Amygdala (tissue), 56 donors: ENCODE data around the gene AGA.
A peak's percentile ranks its signal among the peaks of the same experiment; 100 is the strongest.

Source experiments
- DNase-seq, 56 donors: peaks; one replicate each; lab custom pipeline; 2025; lab: John Stamatoyannopoulos, UW

The AGA gene

DNA sequence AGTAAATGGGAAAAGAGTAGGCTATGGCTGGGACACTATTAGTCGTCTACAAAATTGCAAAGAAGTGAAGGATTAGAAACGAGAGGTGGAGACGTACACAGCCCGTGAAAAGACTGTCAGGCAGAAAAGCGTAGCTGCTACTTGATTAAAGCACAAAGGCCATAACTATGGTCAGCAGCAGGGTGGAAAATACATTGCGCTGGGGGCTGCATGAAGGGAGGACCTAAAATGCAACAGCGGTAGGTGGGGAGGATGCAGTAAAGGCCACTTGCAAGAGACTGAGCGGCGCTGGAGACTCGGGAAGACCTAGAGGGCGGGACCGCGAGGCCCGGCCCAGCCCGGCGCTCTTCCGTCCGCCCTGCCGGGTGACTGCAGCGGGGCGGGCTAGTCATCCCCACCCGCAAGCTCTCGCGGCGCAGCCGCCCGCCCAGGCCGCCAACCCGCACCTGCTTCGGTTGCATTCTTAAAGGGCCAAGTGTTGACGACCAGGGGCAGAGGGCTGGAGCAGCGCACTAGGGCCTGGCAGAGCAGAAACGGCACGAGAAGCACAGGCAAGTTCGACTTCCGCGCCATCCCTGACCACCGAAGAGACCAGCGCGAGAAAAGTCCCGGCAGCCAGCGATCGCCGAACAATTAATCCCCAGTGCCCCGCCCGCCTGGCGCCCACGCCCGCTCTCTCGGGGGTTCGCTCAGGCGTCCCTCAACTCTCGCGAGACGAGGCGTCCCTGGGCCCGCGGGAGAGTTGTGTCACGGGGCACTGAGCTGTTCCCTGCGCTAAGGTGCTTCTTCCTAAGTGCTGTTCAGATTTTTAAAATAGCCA is at the start of gene AGA:
AGA (minus strand) TSS at position 635 of the 820 bp plus-strand sequence; CDS start at position 573, 62 bp downstream.
- DNase-seq = peak; percentile 48 to 96 (median 90)

DNA sequence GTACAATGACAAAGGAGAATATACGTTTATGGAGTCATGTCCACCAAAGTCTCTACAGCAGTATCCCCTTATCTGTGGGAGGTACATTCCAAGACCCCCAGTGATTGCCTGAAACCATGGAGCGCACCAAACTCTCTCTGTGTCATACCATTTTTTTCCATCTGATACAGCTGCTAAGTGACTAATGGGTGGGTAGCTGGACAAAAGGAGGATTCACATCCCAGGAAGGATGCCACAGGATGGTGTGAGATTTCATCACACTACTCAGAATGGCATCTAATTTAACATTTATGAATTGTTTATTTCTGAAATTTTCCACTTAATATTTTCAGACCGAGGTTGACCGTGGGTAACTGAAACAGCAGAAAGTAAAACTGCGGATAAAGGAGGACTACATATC is 49.8 kb upstream of the AGA start:
- no peak for DNase-seq

DNA sequence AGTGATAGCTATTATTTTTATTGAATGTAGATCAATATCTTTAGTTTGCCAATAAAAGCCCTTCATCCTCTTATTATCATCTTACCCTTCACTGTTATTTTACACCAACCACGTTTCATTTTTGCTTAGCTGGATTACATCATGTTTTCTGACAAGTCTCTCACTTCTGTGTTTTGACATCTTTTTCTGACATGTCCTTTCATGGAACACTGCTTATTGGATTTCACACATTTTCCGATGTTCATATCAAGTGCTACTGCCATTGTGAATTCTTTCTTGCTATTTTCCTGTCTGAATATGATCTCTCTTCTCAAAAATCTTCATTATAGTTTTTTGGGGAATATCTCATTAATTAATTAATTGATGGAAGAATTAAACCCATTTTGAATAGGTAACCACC is 48.5 kb upstream of the AGA start:
- DNase-seq = no peak

DNA sequence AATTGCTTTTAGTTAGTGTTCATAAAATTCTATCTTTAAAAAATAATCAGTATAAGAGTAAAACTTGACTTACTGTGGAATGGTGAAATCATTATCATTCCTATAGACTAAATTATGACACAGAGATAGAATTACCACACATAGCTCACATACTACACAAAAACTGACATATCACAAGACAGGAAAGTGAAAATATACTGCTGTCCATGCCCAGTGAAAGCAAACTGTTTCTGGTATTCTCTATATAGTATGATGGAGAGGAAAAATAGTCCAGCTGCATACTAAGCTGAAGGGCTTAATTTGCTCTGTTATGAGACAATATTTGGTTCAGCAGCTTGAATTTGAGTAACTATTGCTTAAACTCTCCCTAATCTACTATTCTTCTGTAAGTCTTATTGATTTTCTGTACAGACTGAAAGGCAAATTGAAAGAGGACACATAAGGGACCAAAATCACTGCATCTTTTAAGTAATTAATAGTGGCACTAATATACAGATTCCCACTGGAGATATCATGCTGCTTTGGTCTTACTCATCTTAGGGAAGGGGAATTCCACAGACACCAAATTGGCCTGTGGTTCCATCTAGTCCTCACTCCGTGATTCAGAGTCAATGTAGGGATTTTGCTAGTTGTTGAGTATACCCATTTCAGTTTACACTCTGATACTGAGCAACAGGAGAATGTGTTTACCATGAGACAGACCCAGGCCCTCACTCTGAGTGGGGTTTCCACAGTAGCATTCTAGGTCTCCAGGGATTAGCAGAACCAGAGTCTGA is 47.4 kb upstream of the AGA start:
- no peak for DNase-seq

DNA sequence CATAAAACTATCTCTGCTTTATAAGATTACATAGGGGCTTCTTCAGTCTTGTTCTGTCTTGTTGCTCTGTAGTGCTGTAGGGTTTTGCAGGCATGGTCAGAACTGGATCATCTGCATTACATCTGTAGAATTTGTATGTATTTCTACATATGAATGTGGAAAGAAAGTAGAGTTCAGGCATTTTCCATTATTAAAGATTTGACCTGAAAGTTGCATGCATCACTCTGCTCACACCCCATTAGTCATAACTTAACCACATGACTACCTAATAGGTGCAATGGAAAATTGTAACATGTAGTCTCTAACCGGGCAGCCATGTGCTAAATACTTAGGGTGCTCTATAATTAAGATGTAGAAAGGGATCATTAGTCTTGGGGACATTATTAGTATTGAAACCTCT is 45.7 kb upstream of the AGA start:
- DNase-seq = no peak

DNA sequence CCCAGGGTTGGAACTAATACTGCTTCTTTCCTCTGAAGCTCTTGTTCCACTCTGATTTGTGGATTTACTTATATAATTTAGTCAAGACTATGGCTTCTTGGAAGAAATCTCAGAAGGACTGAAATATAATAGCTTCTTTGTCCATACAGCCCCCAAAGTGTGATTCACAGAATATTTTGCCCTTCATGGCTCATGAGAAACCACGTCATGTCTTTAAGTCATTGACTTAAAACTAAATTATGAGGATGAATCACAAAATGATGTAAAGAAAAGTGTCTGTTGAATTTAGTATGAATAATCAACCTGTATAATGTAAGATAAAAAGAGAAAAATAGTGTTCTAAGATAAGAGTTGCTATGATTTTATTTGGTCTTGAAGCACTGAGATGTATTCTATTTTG is 43.3 kb upstream of the AGA start:
- DNase-seq = no peak

DNA sequence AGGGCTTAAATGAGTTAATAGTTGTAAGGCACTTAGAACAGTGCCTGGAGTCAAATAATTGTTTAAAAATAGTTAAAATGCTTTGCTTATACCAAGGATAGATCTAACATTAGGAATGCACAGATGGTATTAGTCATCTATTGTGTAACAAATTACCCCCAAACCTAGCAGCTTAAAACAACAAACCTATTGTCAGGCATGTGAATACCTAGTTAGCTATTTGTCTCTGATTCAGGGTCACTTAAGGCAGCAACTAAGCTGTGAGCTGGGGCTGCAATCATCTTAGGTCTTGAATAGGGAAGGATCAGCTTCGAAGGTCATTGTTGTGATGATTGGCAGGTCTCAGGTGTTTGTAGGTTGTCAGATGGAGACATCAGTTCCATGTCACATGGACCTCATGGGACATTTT is 42.4 kb upstream of the AGA start:
- no peak for DNase-seq

DNA sequence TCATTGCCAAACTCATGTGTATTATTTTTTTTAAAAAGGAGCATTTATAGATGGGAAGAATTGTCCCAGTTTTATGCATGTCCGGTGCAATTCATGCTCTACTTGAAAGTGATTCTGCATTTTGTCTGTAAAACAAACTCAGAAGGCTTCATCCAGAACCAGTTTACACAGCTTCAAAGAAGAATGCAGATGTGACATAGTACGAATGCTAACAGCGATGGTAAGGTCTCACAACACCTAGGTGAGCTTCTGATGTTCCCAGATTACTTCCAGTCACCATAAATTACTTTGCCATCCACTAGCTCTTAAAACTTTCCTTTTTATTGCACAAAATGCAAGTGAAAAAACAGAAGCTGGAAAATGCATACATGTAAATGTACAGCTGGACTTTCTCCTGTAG is 41.5 kb upstream of the AGA start:
- DNase-seq = no peak

DNA sequence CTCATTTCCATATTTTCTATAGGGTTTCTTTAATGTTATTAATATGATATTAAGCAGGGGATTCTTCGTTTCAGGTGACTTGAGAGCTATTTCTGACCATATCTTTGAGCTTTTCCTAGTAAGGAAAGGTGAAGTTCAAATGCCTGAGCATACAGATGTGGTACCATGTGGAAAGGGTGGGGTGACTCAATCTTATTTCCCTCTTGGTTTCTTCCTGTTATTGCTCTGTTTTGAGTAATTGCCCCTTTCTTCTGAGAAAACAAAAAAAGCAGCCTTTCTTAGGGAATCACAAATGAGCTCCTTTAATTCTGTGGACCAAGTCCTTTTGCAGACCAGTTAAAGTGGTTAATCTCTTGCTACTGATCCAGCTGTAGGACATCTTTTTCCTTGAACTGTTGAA is 41.0 kb upstream of the AGA start:
- no peak for DNase-seq

DNA sequence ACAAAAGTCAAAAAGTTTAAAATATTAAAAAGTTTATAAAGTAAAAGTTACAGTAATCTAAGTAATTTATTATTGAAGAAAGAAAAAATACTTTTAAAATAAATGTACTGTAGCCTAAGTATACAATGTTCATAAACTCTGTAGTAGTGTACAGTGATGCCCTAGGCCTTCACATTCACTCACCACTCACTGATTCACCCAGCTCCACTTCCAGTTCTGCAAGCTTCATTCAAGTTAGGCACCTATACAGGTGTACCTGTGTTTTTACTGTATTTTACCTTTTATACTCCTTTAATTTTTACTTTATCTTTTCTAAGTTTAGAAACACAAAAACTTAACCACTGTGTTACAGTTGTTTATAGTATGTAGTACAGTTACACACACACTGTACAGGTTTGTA is 40.1 kb upstream of the AGA start:
- DNase-seq = no peak

DNA sequence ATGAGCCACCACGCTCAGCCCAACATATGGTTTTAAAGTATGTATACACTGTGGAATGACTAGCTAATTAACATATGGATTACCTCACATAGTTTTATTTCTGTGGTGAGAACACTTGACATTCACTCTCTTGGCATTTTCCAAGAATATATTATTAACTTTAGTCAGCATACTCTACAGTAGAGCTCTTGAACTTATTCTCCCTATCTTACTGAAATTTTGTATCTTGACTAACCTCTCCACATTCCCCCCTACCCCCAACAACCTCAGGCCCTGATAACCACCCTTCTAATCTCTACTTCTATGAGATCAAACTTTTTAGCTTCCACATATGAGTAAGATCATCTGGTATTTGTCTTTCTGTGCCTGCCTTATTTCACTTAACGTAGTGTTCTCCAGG is 38.6 kb upstream of the AGA start:
- DNase-seq = no peak

DNA sequence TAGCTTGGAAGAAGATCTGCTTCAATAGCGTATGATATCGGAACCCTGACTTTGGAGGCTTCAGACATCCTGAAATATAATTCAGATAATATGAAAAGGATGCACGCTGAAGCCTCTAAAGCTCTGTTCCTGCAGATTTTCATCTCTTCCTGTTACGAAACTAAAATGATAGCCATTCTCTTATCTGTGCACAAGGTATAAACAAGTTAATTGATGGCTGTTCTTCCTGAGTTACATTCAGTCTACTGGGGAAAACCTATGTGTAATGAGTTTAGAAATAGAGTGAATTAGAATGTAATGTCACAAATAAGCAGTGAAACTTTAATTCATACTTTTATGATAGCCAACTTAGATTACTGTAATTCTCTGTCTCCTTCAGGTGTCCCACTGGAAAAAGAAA is 36.8 kb upstream of the AGA start:
- DNase-seq = no peak

DNA sequence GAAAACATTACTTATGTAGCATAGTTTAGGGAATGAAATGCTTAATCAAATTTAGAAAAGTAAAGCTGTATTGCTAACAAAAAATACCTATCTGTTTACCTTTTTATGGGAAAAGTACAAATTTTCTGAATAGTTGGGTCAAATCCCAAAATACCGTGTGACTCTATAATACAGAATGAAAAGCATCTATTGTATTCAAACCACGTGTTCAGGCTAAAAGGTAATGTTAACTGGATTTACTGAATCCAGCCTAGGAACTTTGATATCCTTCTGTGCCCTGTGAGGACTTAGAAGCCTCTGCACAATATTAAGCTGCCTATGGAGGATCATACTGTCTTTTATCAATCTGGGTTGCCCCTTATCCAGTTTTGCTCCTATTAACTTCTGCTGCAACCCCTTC is 36.3 kb upstream of the AGA start:
- DNase-seq = no peak

DNA sequence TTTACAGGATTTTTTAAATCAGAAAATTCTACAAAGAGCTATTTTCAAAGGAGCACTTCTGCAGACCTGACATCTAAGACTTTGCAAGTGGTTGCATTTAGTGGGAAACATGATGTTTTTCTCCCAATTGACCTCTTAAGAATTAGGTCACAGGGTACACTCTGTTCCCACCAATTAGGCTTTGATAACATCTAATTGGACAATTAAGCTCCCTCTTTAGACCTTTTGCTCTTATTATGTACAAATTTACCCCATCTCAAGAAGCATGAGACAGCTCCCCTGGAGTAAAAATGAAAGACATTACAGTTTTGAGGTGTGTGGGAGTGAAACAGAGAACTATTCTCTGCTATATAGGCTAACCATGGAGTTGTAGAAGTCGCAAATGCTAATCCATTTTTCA is 31.8 kb upstream of the AGA start:
- DNase-seq = no peak

DNA sequence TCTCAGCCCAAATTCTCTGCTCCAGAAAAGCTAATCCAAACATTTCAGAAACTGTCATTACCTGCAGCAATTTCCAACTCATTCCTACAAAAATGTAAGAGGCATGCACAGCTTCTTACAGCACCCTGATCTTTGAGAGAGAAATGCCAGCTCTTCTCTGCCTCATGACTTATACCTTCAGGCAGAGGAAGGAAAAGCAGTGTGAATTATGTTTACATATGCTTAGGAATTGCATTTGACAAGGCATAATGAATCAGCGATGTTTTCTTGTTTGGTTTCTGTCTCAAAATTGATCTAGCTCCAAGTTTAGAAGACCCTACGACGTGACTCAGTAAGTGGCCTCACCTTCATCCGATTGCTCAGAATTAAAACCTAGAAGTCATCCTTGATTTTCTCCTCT is 21.8 kb upstream of the AGA start:
- no peak for DNase-seq

DNA sequence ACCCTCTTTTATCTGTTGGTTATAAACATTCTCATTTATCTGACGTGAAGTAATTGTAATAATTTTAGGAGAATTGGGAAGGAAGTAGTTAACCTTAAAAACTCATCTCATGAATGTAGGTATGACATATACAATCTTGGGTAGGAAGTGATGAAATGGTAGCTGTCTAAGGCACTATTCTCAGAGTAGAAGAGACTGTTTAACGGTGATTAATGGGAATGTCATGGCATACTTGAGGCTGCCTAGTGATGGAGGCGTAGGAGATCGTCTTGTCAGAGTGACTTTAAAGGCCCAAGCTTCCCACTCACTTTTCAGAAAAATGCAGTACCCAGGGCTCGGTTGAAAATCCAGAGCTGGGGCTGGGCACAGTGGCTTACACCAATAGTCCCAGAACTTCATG is 19.4 kb upstream of the AGA start:
- no peak for DNase-seq

DNA sequence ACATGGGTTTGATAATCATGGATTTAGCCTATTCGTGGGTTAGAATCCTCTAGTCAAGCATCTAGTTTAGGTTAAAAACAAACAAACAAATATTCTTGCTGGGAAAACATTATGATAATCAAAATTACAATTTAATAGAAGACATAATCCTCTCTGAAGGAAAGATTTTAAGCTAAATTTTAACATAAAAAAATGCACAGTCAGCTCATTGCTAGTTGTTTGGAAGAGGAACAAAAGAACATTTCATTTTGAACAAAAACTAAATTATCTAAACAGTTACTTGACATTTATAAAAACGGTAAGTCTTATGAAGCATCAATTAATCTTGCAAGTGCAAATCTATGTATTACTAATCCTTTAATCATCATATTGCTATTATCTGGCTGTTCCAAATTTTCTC is 18.2 kb upstream of the AGA start:
- no peak for DNase-seq

DNA sequence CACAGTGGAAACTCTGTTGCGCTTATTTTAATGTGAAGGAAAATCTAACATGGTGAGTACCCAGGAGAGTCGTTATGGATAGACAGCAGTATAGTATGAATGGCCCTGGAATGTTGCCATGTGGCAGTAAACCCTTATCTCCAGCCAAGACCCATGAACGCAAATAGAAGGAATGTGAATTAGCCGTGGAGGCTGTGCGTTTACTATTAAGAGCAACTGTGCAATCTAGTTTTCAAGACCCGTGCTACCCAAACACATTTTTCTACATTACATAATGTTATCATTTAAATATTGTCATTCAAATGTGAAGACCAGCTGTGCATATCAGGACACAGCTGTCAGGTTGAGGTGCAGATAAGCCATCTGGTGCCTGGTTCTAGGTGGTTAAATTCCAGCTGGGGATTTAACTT is 13.3 kb upstream of the AGA start:
- no peak for DNase-seq

DNA sequence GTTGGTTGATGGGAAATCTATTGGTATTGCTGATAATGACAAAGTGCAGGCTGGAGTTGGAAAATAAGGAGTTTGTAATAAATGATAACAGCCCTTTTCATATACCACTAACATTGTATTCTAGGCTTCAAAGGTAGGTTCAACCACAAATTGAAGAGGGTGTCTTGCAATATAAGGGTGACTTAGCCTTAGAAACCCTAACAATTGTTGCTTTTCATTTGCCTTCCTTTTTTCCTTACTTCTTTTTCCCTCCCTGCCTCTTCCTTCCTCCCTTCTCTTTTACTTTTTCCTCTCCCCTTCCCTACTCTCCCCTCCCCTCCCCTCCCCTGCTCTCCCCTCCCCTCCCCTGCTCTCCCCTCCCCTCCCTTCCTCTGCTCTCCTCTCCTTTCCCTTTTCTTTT is 10.9 kb upstream of the AGA start:
- no peak for DNase-seq

DNA sequence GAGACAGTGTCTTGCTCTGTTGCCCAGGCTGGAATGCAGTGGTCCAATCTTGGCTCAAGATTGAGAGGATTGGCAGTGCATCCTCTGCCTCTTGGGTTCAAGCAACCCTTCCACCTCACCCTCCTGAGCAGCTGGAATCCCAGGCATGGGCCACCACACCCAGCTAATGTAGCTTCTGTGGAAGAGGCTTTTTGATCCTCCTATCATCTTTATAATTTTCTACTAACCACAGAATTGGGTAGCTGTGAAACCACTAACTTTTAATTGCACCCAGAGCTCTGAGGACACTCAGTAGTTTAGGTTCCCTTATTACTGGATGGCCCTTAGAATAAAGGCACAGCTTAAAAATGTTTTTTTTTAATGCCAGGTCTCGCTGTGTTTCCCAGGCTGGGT is 8.9 kb upstream of the AGA start:
- DNase-seq = no peak

DNA sequence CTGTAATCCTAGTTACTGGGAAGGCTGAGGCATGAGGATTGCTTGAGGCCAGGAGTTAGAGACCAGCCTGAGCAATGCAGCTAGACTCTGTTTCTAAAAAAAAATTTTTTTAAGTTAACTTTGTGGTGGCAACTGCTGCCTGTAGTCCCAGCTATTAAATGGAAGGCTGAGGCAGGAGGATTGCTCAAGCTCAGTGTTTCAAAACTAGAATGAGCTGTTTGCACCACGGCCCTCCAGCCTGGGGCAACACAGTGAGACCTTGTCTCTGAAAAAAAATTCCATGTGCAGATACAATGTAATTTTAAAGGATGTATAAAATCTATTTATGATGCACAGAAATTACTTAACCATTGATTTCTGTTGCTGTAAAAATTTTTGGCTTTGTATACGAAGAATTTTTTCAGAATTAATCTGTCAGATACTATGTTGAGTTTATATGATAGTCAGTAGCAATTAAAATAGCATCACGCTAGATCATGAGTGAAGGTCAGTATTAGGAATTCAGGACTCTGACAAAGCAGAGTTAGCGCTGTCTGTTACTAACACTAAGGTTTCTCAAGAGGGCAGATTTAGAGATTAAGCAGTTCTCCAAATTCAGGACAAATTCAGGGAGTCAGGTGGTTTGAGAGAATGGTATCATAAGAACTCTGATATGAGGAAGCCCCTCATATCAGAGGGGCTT is 8.3 kb upstream of the AGA start:
- no peak for DNase-seq

DNA sequence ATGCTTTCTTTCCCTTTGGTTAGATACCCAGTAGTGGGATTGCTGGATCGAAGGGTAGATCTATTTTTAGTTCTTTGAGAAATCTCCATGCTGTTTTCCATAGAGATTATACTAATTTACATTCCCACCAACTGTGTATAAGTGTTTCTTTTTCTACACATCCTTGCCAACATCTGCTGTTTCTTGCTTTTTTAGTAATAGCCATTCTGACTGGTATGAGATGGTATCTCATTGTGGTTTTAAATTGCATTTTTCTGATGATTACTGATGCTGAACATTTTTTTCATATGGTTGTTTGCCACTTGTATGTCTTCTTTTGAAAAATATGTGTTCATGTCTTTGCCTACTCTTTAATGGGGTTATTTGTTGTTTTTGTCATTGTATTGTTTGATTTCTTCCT is 6.6 kb upstream of the AGA start:
- DNase-seq = no peak
